HEK293 (cell line): ENCODE results near the gene ZAR1.
"Not testable (repeated sequence)": the region's sequence is repeated elsewhere in the genome, so short reads cannot be mapped to it uniquely, and the experiment has no call there.

Experiments
- HOXA7 ChIP-seq: sonication (generic); formaldehyde crosslinking; IDR thresholded peaks from 2 replicates; pipeline ENCODE4 v1.8.1; 2022; ENCODE audit warnings: missing genetic modification reagents, borderline replicate concordance
- ZBTB21 ChIP-seq: fragments of 450-650 bp; formaldehyde crosslinking; IDR thresholded peaks from 2 replicates; pipeline ENCODE4 v1.5.1; 2017; ENCODE audit warnings: missing biosample characterization, missing genetic modification characterization
- ZBTB48 ChIP-seq: fragments of 450-650 bp; formaldehyde crosslinking; IDR thresholded peaks from 2 replicates; pipeline ENCODE4 v1.5.1; 2016; ENCODE audit warnings: missing biosample characterization, missing genetic modification characterization
- ZNF114 ChIP-seq: fragments of 450-650 bp; formaldehyde crosslinking; IDR thresholded peaks from 2 replicates; pipeline ENCODE4 v1.5.0; 2017; ENCODE audit warnings: missing biosample characterization, missing genetic modification characterization
- ZNF23 ChIP-seq: fragments of 450-650 bp; formaldehyde crosslinking; IDR thresholded peaks from 2 replicates; pipeline ENCODE4 v1.5.1; 2016; ENCODE audit warnings: missing biosample characterization, missing genetic modification characterization, borderline replicate concordance
- ZNF274 ChIP-seq, 2 experiments: fragments of 200-500 bp in 1 of 2; fragments of 450-650 bp in 1 of 2; sonication (Bioruptor generic) in 1 of 2; formaldehyde crosslinking in 1 of 2; IDR thresholded peaks; 2 replicates each; pipeline versions ENCODE4 v1.5.1 to v1.6.1; 2014 to 2016; ENCODE audit warnings: borderline replicate concordance in 1 of 2, inconsistent platforms in 1 of 2, low read length in 1 of 2, missing biosample characterization in 1 of 2, missing genetic modification characterization in 1 of 2
- ZNF311 ChIP-seq: fragments of 450-650 bp; formaldehyde crosslinking; IDR thresholded peaks from 2 replicates; pipeline ENCODE4 v1.5.1; 2017; ENCODE audit warnings: missing biosample characterization, missing genetic modification characterization, borderline replicate concordance
- ZNF768 ChIP-seq: fragments of 450-650 bp; formaldehyde crosslinking; IDR thresholded peaks from 2 replicates; pipeline ENCODE4 v1.5.1; 2018; ENCODE audit warnings: missing biosample characterization, mild to moderate bottlenecking, missing genetic modification characterization
- TF ChIP-seq, protein P1 (sequence below): fragments of 450-650 bp; formaldehyde crosslinking; IDR thresholded peaks from 2 replicates; pipeline ENCODE4 v1.5.1; 2016; ENCODE audit warnings: missing biosample characterization, missing genetic modification characterization
- TF ChIP-seq, protein P2 (sequence below): fragments of 450-650 bp; formaldehyde crosslinking; IDR thresholded peaks from 2 replicates; pipeline ENCODE4 v1.5.1; 2016; ENCODE audit warnings: missing biosample characterization, missing genetic modification characterization

DNA sequence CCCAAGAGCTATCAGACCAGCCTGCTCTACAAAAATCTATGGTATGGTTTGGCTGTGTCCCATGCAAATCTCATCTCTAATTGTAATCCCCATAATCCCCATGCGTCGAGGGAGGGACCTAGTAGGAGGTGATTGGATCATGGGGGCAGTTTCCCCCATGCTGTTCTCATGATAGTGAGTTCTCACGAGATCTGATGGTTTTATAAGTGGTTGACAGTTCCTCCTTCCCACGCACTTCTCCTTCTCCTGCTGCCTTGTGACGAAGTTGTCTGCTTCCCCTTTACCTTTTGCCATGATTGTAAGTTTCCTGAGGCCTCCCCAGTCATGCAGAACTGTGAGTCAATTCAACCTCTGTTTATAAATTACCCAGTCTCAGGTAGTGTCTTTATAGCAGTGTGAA lies 49.1 kb upstream of the ZAR1 start:
- TF ChIP-seq, protein P1, sequence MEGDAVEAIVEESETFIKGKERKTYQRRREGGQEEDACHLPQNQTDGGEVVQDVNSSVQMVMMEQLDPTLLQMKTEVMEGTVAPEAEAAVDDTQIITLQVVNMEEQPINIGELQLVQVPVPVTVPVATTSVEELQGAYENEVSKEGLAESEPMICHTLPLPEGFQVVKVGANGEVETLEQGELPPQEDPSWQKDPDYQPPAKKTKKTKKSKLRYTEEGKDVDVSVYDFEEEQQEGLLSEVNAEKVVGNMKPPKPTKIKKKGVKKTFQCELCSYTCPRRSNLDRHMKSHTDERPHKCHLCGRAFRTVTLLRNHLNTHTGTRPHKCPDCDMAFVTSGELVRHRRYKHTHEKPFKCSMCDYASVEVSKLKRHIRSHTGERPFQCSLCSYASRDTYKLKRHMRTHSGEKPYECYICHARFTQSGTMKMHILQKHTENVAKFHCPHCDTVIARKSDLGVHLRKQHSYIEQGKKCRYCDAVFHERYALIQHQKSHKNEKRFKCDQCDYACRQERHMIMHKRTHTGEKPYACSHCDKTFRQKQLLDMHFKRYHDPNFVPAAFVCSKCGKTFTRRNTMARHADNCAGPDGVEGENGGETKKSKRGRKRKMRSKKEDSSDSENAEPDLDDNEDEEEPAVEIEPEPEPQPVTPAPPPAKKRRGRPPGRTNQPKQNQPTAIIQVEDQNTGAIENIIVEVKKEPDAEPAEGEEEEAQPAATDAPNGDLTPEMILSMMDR, result not testable (repeated sequence)
- not testable (repeated sequence) for TF ChIP-seq ZBTB48 (tag by site-specific recombination); ZNF114 (tag by site-specific recombination); ZBTB21 (tag by site-specific recombination); ZNF311 (tag by site-specific recombination); ZNF274 (IDR thresholded peaks at IDR 0.05; ENCODE audit: low read length); ZNF274 (tag by site-specific recombination; IDR thresholded peaks at IDR 0.05; ENCODE audit: borderline replicate concordance); HOXA7 (CRISPR knock-in tag); ZNF768 (tag by site-specific recombination); ZNF23 (tag by site-specific recombination)
- TF ChIP-seq, protein P2, sequence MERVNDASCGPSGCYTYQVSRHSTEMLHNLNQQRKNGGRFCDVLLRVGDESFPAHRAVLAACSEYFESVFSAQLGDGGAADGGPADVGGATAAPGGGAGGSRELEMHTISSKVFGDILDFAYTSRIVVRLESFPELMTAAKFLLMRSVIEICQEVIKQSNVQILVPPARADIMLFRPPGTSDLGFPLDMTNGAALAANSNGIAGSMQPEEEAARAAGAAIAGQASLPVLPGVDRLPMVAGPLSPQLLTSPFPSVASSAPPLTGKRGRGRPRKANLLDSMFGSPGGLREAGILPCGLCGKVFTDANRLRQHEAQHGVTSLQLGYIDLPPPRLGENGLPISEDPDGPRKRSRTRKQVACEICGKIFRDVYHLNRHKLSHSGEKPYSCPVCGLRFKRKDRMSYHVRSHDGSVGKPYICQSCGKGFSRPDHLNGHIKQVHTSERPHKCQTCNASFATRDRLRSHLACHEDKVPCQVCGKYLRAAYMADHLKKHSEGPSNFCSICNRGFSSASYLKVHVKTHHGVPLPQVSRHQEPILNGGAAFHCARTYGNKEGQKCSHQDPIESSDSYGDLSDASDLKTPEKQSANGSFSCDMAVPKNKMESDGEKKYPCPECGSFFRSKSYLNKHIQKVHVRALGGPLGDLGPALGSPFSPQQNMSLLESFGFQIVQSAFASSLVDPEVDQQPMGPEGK (tag by site-specific recombination), result not testable (repeated sequence)
